ENCODE data around the gene RASGRP2.
A peak's percentile ranks its signal among the peaks of the same experiment; 100 is the strongest.

The RASGRP2 gene

DNA sequence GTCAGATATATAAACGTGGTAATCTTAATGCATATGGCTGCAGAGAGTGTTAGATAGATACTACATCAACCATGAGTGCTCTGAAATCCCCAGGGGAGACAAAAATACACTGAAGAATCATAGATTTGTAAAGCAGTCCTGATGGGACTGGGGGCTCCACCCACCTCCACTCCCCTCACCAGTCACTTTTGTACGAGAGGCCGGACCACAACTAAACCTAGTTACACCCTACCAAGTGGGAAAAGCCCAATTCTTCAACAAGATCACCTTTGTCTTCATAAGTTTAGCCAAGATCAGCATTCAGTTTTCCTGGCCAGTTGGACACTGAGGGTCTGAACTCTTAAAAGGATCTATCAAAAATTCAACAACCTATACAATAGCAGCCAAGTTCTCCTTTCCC lies 32.9 kb upstream of the RASGRP2 start:
- Histone ChIP-seq H3K79me2 (ENCODE audit: control insufficient read depth, insufficient read depth, low read length, poor library complexity) (peaks cover 14% of the 10 kb centered on the region), H2AK5ac (ENCODE audit: low read length) (no peak overlapping the region), H4K8ac (ENCODE audit: low read depth, low read length) (no peak overlapping the region), H3K36me3 (ENCODE audit: control insufficient read depth in 1 of 2, insufficient read depth in 2 of 2, low read length in 2 of 2) (peaks cover 17 to 38% of the 10 kb centered on the region in 2 experiments), H2BK5ac (ENCODE audit: low read depth, low read length, poor library complexity) (no peak overlapping the region), H3K4me3 (ENCODE audit: low read depth, low read length) (no peak overlapping the region), H3K23ac (ENCODE audit: low read length) (no peak overlapping the region), H3K4me2 (ENCODE audit: low read length) (peak overlapping the region; percentile 71), H2BK120ac (ENCODE audit: insufficient read depth, low read length, poor library complexity) (no peak overlapping the region), H3K9ac (ENCODE audit: low read length) (peak overlapping the region; percentile 62), H2BK12ac (ENCODE audit: low read length) (no peak overlapping the region), H3K27ac (ENCODE audit: low read depth, low read length) (no peak overlapping the region), H3K4ac (ENCODE audit: low read depth, low read length) (peak overlapping the region; percentile 99), H3K79me1 (ENCODE audit: low read length) (peaks cover 10% of the 10 kb centered on the region), H3K4me1 (ENCODE audit: control insufficient read depth in 1 of 2, insufficient read depth in 2 of 2, low read length in 2 of 2) (peaks cover 3 to 4% of the 10 kb centered on the region in 2 experiments), H4K12ac (ENCODE audit: low read depth, low read length) (no peak overlapping the region), H2AFZ (ENCODE audit: insufficient read depth, low read length, poor library complexity) (peak overlapping the region; percentile 53), H3K9me3 (ENCODE audit: insufficient read depth, low read depth, low read length) (no peaks in the 10 kb centered on the region), H3K14ac (ENCODE audit: low read length) (no peak overlapping the region), H3K18ac (ENCODE audit: low read length) (no peak overlapping the region), H4K91ac (ENCODE audit: low read depth, low read length) (no peak overlapping the region), H3K27me3 (ENCODE audit: insufficient read depth, low read length) (no peaks in the 10 kb centered on the region)
- no peak for DNase-seq
- no CpG with 5 or more reads among the region's 3 CpGs for WGBS (ENCODE audit: extremely low coverage, insufficient coverage, insufficient read length)

DNA sequence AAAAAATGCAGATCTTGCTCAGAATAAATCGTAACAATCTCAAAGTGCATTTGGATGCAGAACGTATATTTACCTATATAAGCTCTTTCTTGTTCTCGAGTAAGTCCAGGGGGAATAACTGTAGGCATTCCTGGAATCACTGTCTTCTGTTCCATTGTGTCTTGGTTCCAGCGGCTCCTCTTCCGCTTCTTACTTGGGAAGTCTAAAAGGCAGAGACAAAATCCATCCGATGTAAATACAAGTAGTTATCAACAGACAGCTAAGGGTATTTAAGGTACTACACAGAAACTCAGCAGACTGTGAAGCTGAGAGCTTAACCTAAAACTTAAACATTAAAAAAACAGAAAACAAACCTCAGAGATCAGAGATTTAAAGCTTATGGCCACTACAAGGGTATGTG lies 32.5 kb upstream of the RASGRP2 start:
- Histone ChIP-seq H4K91ac (ENCODE audit: low read depth, low read length) (no peak overlapping the region), H3K9me3 (ENCODE audit: insufficient read depth, low read depth, low read length) (no peaks in the 10 kb centered on the region), H4K12ac (ENCODE audit: low read depth, low read length) (no peak overlapping the region), H3K27me3 (ENCODE audit: insufficient read depth, low read length) (no peaks in the 10 kb centered on the region), H3K79me1 (ENCODE audit: low read length) (peaks cover 10% of the 10 kb centered on the region), H3K27ac (ENCODE audit: low read depth, low read length) (no peak overlapping the region), H2AFZ (ENCODE audit: insufficient read depth, low read length, poor library complexity) (no peak overlapping the region), H3K4ac (ENCODE audit: low read depth, low read length) (peak overlapping the region; percentile 80), H3K36me3 (ENCODE audit: control insufficient read depth in 1 of 2, insufficient read depth in 2 of 2, low read length in 2 of 2) (peaks cover 17 to 41% of the 10 kb centered on the region in 2 experiments), H2BK12ac (ENCODE audit: low read length) (no peak overlapping the region), H3K79me2 (ENCODE audit: control insufficient read depth, insufficient read depth, low read length, poor library complexity) (peaks cover 14% of the 10 kb centered on the region), H3K4me2 (ENCODE audit: low read length) (peak overlapping the region; percentile 71), H3K18ac (ENCODE audit: low read length) (no peak overlapping the region), H2BK120ac (ENCODE audit: insufficient read depth, low read length, poor library complexity) (no peak overlapping the region), H3K4me1 (ENCODE audit: control insufficient read depth in 1 of 2, insufficient read depth in 2 of 2, low read length in 2 of 2) (peaks cover 3 to 4% of the 10 kb centered on the region in 2 experiments), H2BK5ac (ENCODE audit: low read depth, low read length, poor library complexity) (no peak overlapping the region), H3K14ac (ENCODE audit: low read length) (no peak overlapping the region), H3K4me3 (ENCODE audit: low read depth, low read length) (no peak overlapping the region), H4K8ac (ENCODE audit: low read depth, low read length) (no peak overlapping the region), H3K23ac (ENCODE audit: low read length) (no peak overlapping the region), H2AK5ac (ENCODE audit: low read length) (no peak overlapping the region), H3K9ac (ENCODE audit: low read length) (no peak overlapping the region)
- no peak for DNase-seq
- WGBS (ENCODE audit: extremely low coverage, insufficient coverage, insufficient read length), result no CpG with 5 or more reads among the region's 6 CpGs

GRCh38 chr11:64774144-64774543 lies 30.2 kb upstream of the RASGRP2 start:
- no CpG with 5 or more reads among the region's 5 CpGs for WGBS (ENCODE audit: extremely low coverage, insufficient coverage, insufficient read length)
- no peak overlapping the region for H2AFZ ChIP-seq (ENCODE audit: insufficient read depth, low read length, poor library complexity)
- no peak overlapping the region for H2BK5ac ChIP-seq (ENCODE audit: low read depth, low read length, poor library complexity)
- no peak overlapping the region for H2BK120ac ChIP-seq (ENCODE audit: insufficient read depth, low read length, poor library complexity)
- peak overlapping the region; percentile 4 for H3K4ac ChIP-seq (ENCODE audit: low read depth, low read length)
- no peak overlapping the region for H4K8ac ChIP-seq (ENCODE audit: low read depth, low read length)
- H2AK5ac ChIP-seq (ENCODE audit: low read length), result no peak overlapping the region
- H3K4me3 ChIP-seq (ENCODE audit: low read depth, low read length), result no peak overlapping the region
- peaks cover 32 to 63% of the 10 kb centered on the region in 2 experiments for H3K36me3 ChIP-seq (ENCODE audit: control insufficient read depth in 1 of 2, insufficient read depth in 2 of 2, low read length in 2 of 2)
- no peak overlapping the region for H3K27ac ChIP-seq (ENCODE audit: low read depth, low read length)
- H3K9ac ChIP-seq (ENCODE audit: low read length), result no peak overlapping the region
- peaks cover 14% of the 10 kb centered on the region for H3K79me2 ChIP-seq (ENCODE audit: control insufficient read depth, insufficient read depth, low read length, poor library complexity)
- no peaks in the 10 kb centered on the region for H3K27me3 ChIP-seq (ENCODE audit: insufficient read depth, low read length)
- H3K79me1 ChIP-seq (ENCODE audit: low read length), result peaks cover 5% of the 10 kb centered on the region
- no peak overlapping the region for H4K91ac ChIP-seq (ENCODE audit: low read depth, low read length)
- no peak overlapping the region for H3K18ac ChIP-seq (ENCODE audit: low read length)
- H3K23ac ChIP-seq (ENCODE audit: low read length), result no peak overlapping the region
- no peak for DNase-seq
- no peak overlapping the region for H3K4me2 ChIP-seq (ENCODE audit: low read length)
- H3K9me3 ChIP-seq (ENCODE audit: insufficient read depth, low read depth, low read length), result no peaks in the 10 kb centered on the region
- no peak overlapping the region for H2BK12ac ChIP-seq (ENCODE audit: low read length)
- no peak overlapping the region for H3K14ac ChIP-seq (ENCODE audit: low read length)
- H4K12ac ChIP-seq (ENCODE audit: low read depth, low read length), result no peak overlapping the region
- H3K4me1 ChIP-seq (ENCODE audit: control insufficient read depth in 1 of 2, insufficient read depth in 2 of 2, low read length in 2 of 2), result peaks cover 3 to 4% of the 10 kb centered on the region in 2 experiments

- no peak overlapping the region for H2AK5ac ChIP-seq (ENCODE audit: low read length)
- H2BK12ac ChIP-seq (ENCODE audit: low read length), result no peak overlapping the region
- H2BK120ac ChIP-seq (ENCODE audit: insufficient read depth, low read length, poor library complexity), result no peak overlapping the region
- peak overlapping the region; percentile 48 for H3K4ac ChIP-seq (ENCODE audit: low read depth, low read length)
- no peak overlapping the region for H4K8ac ChIP-seq (ENCODE audit: low read depth, low read length)
- no peak overlapping the region for H3K23ac ChIP-seq (ENCODE audit: low read length)
- H2BK5ac ChIP-seq (ENCODE audit: low read depth, low read length, poor library complexity), result no peak overlapping the region
- H3K14ac ChIP-seq (ENCODE audit: low read length), result no peak overlapping the region
- H2AFZ ChIP-seq (ENCODE audit: insufficient read depth, low read length, poor library complexity), result no peak overlapping the region
- H3K27ac ChIP-seq (ENCODE audit: low read depth, low read length), result no peak overlapping the region
- no peak overlapping the region for H4K12ac ChIP-seq (ENCODE audit: low read depth, low read length)
- no peak overlapping the region for H3K9ac ChIP-seq (ENCODE audit: low read length)
- H3K79me1 ChIP-seq (ENCODE audit: low read length), result no peaks in the 10 kb centered on the region
- no peak overlapping the region for H3K18ac ChIP-seq (ENCODE audit: low read length)
- no peaks in the 10 kb centered on the region for H3K9me3 ChIP-seq (ENCODE audit: insufficient read depth, low read depth, low read length)
- no peak overlapping the region for H3K4me2 ChIP-seq (ENCODE audit: low read length)
- peaks cover 8% of the 10 kb centered on the region for H3K79me2 ChIP-seq (ENCODE audit: control insufficient read depth, insufficient read depth, low read length, poor library complexity)
- peaks cover 3 to 4% of the 10 kb centered on the region in 2 experiments for H3K4me1 ChIP-seq (ENCODE audit: control insufficient read depth in 1 of 2, insufficient read depth in 2 of 2, low read length in 2 of 2)
- 100% methylated on average over 1 of the region's 3 CpGs for WGBS (ENCODE audit: extremely low coverage, insufficient coverage, insufficient read length)
- no peak overlapping the region for H4K91ac ChIP-seq (ENCODE audit: low read depth, low read length)
- H3K4me3 ChIP-seq (ENCODE audit: low read depth, low read length), result no peak overlapping the region
- no peaks in the 10 kb centered on the region for H3K27me3 ChIP-seq (ENCODE audit: insufficient read depth, low read length)
- H3K36me3 ChIP-seq (ENCODE audit: control insufficient read depth in 1 of 2, insufficient read depth in 2 of 2, low read length in 2 of 2), result peaks cover 45 to 80% of the 10 kb centered on the region in 2 experiments
- DNase-seq, result no peak
Observed at GRCh38 chr11:64772303-64773018, 28.5 kb upstream of the RASGRP2 start.
